Liver (tissue), 9 donors: ENCODE measurements around the gene AXIN2. TPM values are rescaled to one million over a fixed set of nuclear protein-coding genes. Genes with fewer than 3 reads are reported as not detected.
"Not testable (repeated sequence)": the region's sequence is repeated elsewhere in the genome, so short reads cannot be mapped to it uniquely, and the experiment has no call there.

ENCODE experiments used
- DNase-seq: peaks from one replicate; pipeline ENCODE4 v3.0.0-alpha.2; 2017; ENCODE audit warnings: low spot score
- H3K27ac ChIP-seq, 2 donors: one replicate each; pipeline ENCODE4 v1.7.0; 2013; ENCODE audit warnings: inconsistent platforms in 2 of 2, low read length in 2 of 2, control low read depth in 1 of 2, low read depth in 1 of 2, mild to moderate bottlenecking in 1 of 2
- H3K27me3 ChIP-seq, 4 donors: one replicate each; pipeline versions ENCODE4 v1.6.1 to v1.7.0; 2013; ENCODE audit warnings: low read length in 3 of 4, inconsistent platforms in 1 of 4, mild to moderate bottlenecking in 1 of 4, moderate library complexity in 1 of 4; ENCODE audit not compliant: control insufficient read depth in 4 of 4, insufficient read depth in 4 of 4
- H3K36me3 ChIP-seq, 4 donors: one replicate each; pipeline versions ENCODE4 v1.6.1 to v1.7.0; 2013; ENCODE audit warnings: low read length in 3 of 4, mild to moderate bottlenecking in 3 of 4, low read depth in 1 of 4, moderate library complexity in 1 of 4; ENCODE audit not compliant: control insufficient read depth in 4 of 4, insufficient read depth in 3 of 4
- H3K4me1 ChIP-seq, 4 donors: one replicate each; pipeline versions ENCODE4 v1.6.1 to v1.7.0; 2013; ENCODE audit warnings: low read length in 3 of 4, mild to moderate bottlenecking in 3 of 4, moderate library complexity in 1 of 4; ENCODE audit not compliant: control insufficient read depth in 4 of 4, insufficient read depth in 4 of 4
- H3K4me3 ChIP-seq, 3 donors: one replicate each; pipeline versions ENCODE4 v1.6.1 to v1.7.0; 2013; ENCODE audit warnings: low read length in 3 of 3, control low read depth in 1 of 3, low read depth in 1 of 3, mild to moderate bottlenecking in 1 of 3
- H3K9ac ChIP-seq, 2 donors: one replicate each; pipeline ENCODE4 v1.7.0; 2013; ENCODE audit warnings: low read length in 2 of 2, mild to moderate bottlenecking in 2 of 2, moderate library complexity in 2 of 2, control low read depth in 1 of 2, low read depth in 1 of 2
- H3K9me3 ChIP-seq, 4 donors: one replicate each; pipeline versions ENCODE4 v1.6.1 to v1.7.0; 2013; ENCODE audit warnings: low read length in 3 of 4; ENCODE audit not compliant: control insufficient read depth in 4 of 4
- ATF3 ChIP-seq: IDR thresholded peaks from 2 replicates; pipeline ENCODE4 v1.6.1; 2016; ENCODE audit warnings: antibody characterized with exemption
- CTCF ChIP-seq: fragments of 150-350 bp; IDR thresholded peaks from 2 replicates; pipeline ENCODE4 v1.5.1; 2017; ENCODE audit warnings: improper control_type of control experiment, low read depth, low read length; ENCODE audit not compliant: missing input control
- EGR1 ChIP-seq, 2 donors: IDR thresholded peaks; 2 replicates each; pipeline ENCODE4 v1.6.1; 2016 to 2018; ENCODE audit warnings: antibody characterized with exemption in 2 of 2, low read depth in 2 of 2
- FOXA1 ChIP-seq: IDR thresholded peaks from 2 replicates; pipeline ENCODE4 v1.6.1; 2016; ENCODE audit warnings: antibody characterized with exemption
- FOXA2 ChIP-seq: IDR thresholded peaks from 2 replicates; pipeline ENCODE4 v1.6.1; 2016; ENCODE audit warnings: antibody characterized with exemption
- HNF4A ChIP-seq, 2 donors: conservative IDR thresholded peaks; 2 replicates each; pipeline ENCODE4 v1.6.1; 2016; ENCODE audit warnings: antibody characterized with exemption in 2 of 2, mild to moderate bottlenecking in 2 of 2
- HNF4G ChIP-seq: IDR thresholded peaks from 2 replicates; pipeline ENCODE4 v1.6.1; 2016; ENCODE audit warnings: antibody characterized with exemption
- MAX ChIP-seq: IDR thresholded peaks from 2 replicates; pipeline ENCODE4 v1.6.1; 2016; ENCODE audit warnings: antibody characterized with exemption
- NR2F2 ChIP-seq: IDR thresholded peaks from 2 replicates; pipeline ENCODE4 v1.6.1; 2016; ENCODE audit warnings: antibody characterized with exemption
- RAD21 ChIP-seq, 2 donors: IDR thresholded peaks; 2 replicates each; pipeline ENCODE4 v1.6.1; 2016; ENCODE audit warnings: antibody characterized with exemption in 2 of 2, mild to moderate bottlenecking in 2 of 2
- REST ChIP-seq: IDR thresholded peaks from 2 replicates; pipeline ENCODE4 v1.6.1; 2016; ENCODE audit warnings: antibody characterized with exemption, mild to moderate bottlenecking
- RXRA ChIP-seq, 2 donors: IDR thresholded peaks; 2 replicates each; pipeline ENCODE4 v1.6.1; 2017 to 2018; ENCODE audit warnings: antibody characterized with exemption in 2 of 2, mild to moderate bottlenecking in 1 of 2
- SP1 ChIP-seq: IDR thresholded peaks from 2 replicates; pipeline ENCODE4 v1.6.1; 2018; ENCODE audit warnings: antibody characterized with exemption, mild to moderate bottlenecking
- TAF1 ChIP-seq: conservative IDR thresholded peaks from 2 replicates; pipeline ENCODE4 v1.6.1; 2016; ENCODE audit warnings: antibody characterized with exemption, mild to moderate bottlenecking
- ZBTB33 ChIP-seq: IDR thresholded peaks from 2 replicates; pipeline ENCODE4 v1.6.1; 2016; ENCODE audit warnings: antibody characterized with exemption
- WGBS: extraction: QIAGEN DNeasy Blood & Tissue Kit; methylation state at CpG from one replicate; pipeline ENCODE4 v1.1.7; 2013; 5-methylcytosine and 5-hydroxymethylcytosine counted together
- polyA plus RNA-seq, 2 donors: library from polyadenylated mRNA; stranded (reverse) in 1 of 2; unstranded in 1 of 2; fragments of 200-250 nt in 1 of 2; fragments of >200 nt in 1 of 2; fragmentation: Nextera tagmentation in 1 of 2; extraction: Ambion mirVana in 1 of 2; gene quantifications; one replicate each; pipeline versions ENCODE4 v1.2.1 to v1.2.3, GENCODE V29; 2013 to 2015
- total RNA-seq, 2 donors: library from RNA; depleted of rRNA; stranded (reverse); fragments of >200 nt; gene quantifications; one replicate each; pipeline ENCODE4 v1.2.3, GENCODE V29; 2014
- donor health status: healthy.
- donor health status: healthy.
- donor health status: healthy.
- donor health status: healthy.
- donor health status: healthy.

AXIN2 gene
- total and polyA plus RNA-seq, 4 donors = 0.33 to 3.5 (median 1.5) TPM

- no peaks in the 10 kb centered on the region for H3K4me1 ChIP-seq
- H3K9ac ChIP-seq = no peak overlapping the region
- no peak overlapping the region for H3K4me3 ChIP-seq
- 83% methylated on average over 7 of the region's 7 CpGs for WGBS
- no peak overlapping the region for H3K27ac ChIP-seq
- no peak for DNase-seq
- TF ChIP-seq MAX (no peak), NR2F2 (no peak), FOXA2 (no peak), FOXA1 (no peak)
- no peaks in the 10 kb centered on the region for H3K36me3 ChIP-seq
- no peaks in the 10 kb centered on the region for H3K27me3 ChIP-seq
- H3K9me3 ChIP-seq = no peaks in the 10 kb centered on the region
Measured at GRCh38 chr17:65487161-65487560, 74.3 kb downstream of the AXIN2 start.

GRCh38 chr17:65485388-65486299 lies 75.8 kb downstream of the AXIN2 start:
- Histone ChIP-seq H3K9ac (no peak overlapping the region), H3K27me3 (no peaks in the 10 kb centered on the region), H3K27ac (no peak overlapping the region), H3K9me3 (no peaks in the 10 kb centered on the region), H3K4me1 (no peaks in the 10 kb centered on the region), H3K4me3 (no peak overlapping the region), H3K36me3 (no peaks in the 10 kb centered on the region)
- DNase-seq = no peak
- TF ChIP-seq SP1 = no peak
- no peak for TF ChIP-seq FOXA2
- TF ChIP-seq REST = no peak
- no peak for TF ChIP-seq RXRA (IDR thresholded peaks at IDR 0.05)
- no peak for TF ChIP-seq ZBTB33
- no peak for TF ChIP-seq CTCF
- TF ChIP-seq HNF4G = no peak
- no peak for TF ChIP-seq NR2F2
- no peak for TF ChIP-seq EGR1 (IDR thresholded peaks at IDR 0.05; ENCODE audit: low read depth in 2 of 2)
- TF ChIP-seq RAD21 (IDR thresholded peaks at IDR 0.05) = no peak
- no peak for TF ChIP-seq TAF1
- TF ChIP-seq ATF3 = no peak
- TF ChIP-seq HNF4A (conservative IDR thresholded peaks at IDR 0.05) = no peak
- 66% methylated on average over 9 of the region's 9 CpGs for WGBS

GRCh38 chr17:65484405-65484804 lies 77.0 kb downstream of the AXIN2 start:
- not testable (repeated sequence) for DNase-seq, H3K36me3 ChIP-seq, H3K27ac ChIP-seq, H3K4me3 ChIP-seq, H3K9me3 ChIP-seq, H3K9ac ChIP-seq, H3K27me3 ChIP-seq, H3K4me1 ChIP-seq
- WGBS = 97% methylated on average over 24 of the region's 24 CpGs
